Posterior vena cava (tissue), 2 donors: Measurements from ENCODE around the gene MAPK8IP3. TPM values are rescaled to one million over a fixed set of nuclear protein-coding genes. Genes with fewer than 3 reads are reported as not detected.

Experiments used
- DNase-seq: peaks from one replicate; pipeline ENCODE4 v3.0.0-alpha.2; 2020; ENCODE audit warnings: low spot score
- intact Hi-C, 2 donors: fragments of 100-400 bp; cut with DNase I; formaldehyde crosslinking; loops; one replicate each; pipeline versions ENCODE4 v1.14.1 to v1.14.2; 2022 to 2023
- total RNA-seq, 2 donors: library from RNA; stranded (reverse); fragmentation: NEBNext Ultra II Directional; extraction: Animal tissue kit (Norgen Biotek cat#: 25700); gene quantifications; one replicate each; pipeline ENCODE4 v1.2.1, GENCODE V29; 2021
- donor health status: DM: yes; HTN: yes; CAD: no.
- donor health status: DM: yes; HTN: yes; CAD: no.

Gene MAPK8IP3
- total RNA-seq, 2 donors from 2014 or later, result 37.1 to 42.3 TPM

DNA sequence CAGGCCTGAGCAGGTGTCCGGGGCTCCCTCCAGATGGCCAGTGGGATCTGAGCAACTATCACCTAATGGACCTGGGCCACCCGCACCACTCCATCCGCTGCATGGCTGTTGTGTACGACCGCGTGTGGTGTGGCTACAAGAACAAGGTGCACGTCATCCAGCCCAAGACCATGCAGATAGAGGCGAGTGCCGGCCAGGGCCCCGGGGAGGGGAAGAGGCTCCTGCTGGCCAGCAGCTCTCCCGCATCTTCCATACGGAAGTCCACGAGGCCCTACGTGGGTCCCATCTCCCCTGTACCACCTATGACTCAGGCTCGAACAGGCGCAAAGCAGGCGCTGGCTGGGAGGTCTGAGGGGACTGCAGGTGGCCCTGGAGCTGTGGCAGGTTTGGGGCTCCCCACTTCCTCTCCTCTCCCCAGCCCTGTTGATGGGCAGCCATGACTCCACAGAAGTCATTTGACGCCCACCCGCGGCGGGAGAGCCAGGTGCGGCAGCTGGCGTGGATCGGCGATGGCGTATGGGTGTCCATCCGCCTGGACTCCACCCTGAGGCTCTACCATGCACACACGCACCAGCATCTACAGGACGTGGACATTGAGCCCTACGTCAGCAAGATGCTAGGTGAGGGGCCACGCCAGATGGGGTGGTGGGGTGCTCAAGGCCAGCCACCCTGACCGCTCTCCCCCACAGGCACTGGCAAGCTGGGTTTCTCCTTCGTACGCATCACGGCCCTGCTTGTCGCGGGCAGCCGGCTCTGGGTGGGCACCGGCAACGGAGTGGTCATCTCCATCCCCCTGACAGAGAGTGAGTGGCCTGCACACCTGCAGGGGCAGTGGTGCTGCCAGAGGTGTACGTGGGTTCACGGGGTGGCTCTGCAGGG is 61.4 kb downstream of the MAPK8IP3 start:
- intact Hi-C loops, result no loop called here

DNA sequence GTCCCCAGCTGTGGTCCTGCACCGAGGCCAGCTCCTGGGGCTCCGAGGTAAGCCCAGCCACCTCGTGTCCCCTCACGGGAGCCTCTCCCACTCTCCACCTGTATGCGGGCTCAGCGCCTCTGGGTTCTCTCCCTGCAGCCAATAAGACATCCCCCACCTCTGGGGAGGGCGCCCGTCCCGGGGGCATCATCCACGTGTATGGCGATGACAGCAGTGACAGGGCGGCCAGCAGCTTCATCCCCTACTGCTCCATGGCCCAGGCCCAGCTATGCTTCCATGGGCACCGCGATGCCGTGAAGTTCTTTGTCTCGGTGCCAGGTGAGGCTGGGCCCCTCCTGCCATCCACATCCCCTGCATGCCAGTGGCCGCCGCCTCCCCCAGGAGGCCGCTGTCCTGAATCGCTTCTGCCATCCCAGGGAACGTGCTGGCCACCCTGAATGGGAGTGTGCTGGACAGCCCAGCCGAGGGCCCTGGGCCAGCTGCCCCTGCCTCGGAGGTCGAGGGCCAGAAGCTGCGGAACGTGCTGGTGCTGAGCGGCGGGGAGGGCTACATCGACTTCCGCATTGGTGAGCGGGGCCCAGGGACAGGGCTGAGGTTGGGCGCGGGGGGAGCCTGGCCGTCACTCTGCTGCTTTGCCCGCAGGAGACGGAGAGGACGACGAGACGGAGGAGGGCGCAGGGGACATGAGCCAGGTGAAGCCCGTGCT is 62.2 kb downstream of the MAPK8IP3 start:
- intact Hi-C loops, result no loop called here
- no peak for DNase-seq

More for the DNA sequence above, 61.4 kb downstream of the MAPK8IP3 start:
- DNase-seq, result no peak

DNA sequence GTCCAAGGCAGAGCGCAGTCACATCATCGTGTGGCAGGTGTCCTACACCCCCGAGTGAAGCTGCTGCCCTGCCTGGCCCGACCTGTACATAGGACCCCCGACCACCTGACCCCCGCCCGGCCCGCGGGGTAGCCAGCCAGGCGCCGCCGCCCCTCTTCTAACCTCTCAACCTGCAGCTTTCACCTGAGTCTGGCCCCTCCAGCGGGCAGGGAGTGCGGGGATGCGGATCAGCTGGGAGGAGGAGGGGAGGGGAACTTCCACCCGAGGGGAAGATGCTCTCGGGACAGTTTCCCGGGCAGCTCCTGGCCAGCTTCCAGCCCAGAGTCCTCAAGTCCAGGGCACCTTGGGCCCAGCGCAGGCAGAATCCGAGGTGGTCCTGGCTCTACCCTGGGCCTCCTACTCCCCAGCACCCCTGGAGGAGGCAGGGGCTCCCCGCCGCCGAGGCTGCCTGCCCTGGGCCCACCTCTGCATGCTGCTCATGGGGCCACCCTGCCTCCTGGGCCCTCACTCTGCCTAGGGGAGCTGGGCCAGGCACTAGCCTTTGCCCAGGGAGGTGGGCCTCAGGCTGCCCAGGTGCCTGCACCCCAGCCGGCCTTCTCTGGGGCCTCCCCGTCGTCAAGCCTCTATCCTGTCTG is 62.9 kb downstream of the MAPK8IP3 start:
- DNase-seq, result no peak
- intact Hi-C loops, result no loop called here

DNA sequence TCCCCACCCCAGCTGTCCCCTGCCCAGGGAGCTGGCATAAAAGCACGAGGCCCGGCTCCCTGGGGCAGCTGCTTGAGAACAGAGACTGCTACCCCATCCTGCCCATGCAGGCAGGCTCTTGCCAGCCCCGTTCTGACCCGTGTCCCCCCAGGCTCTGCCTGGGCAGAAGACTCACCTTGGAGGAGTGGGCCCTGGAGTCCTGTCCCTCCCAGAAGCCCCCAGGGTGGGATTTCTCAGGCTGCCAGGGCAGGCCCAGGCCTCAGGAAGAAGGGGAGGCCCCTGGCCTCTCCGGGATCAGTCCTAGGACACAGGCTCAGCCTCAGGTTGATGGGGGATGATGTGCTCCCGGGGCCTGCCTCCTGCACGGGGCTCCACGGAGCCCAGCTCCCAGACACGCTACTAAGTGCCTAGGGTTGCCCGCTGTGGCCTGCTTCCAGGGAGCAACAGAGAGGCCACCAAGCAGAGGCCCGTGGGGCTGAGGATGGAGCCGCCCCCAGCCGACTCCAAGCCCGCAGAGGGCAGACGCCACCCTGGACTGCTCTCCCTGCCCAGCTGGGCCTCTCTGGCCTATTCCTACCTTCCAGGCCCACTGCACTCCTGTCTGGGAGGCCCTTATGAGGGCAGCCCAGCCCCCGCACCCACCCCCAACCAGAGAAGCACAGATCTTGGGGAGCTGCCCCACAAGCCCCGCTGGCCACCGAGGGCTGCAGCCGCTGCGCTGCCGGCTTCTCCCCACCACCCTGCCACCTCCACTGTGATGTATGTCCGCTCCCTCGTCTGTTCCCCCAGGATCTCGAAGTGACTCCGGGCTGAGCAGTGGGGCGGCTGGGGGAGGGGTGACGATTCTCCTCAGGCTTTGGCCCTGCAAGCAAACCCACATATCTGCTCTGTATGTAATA is 63.7 kb downstream of the MAPK8IP3 start:
- intact Hi-C loops, result no loop called here
- DNase-seq, result no peak

DNA sequence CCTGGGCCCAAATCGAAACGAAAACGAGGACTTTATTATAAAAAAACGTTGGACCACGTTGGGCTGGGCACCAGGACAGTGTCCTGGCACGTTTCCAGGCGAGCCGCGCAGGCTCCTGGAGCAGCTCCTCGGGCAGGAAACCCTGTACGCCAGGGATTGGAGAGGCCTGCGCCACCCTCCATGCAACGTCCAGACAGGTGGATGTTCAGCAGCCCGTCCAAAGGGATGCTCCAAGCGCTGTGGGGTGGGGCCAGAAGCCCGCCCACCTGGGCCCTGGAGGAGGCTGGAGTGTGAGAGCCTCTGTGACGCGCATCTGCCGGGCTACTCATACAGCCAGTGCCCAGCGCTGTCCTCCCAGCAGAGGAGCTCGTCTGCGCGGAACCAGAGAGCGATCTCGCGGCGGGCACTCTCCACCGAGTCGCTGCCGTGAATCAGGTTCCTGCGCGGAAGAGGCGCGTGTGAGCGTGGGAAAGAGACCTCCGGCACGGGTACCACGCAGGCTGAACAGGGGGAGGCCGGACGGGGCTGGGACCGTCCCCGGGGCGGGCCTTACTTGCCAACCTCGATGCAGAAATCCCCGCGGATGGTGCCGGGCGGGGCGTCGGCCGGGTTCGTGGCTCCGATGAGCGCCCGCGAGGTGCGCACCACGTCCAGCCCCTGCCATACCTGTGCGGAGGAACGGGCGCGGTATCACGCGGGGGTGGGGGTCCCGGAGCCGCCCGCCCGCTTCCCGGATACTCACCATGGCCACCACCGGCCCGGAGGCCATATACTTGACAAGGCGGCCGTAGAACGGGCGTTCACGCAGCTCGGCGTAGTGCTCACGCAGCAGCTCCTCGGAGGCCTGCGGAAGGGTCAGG is 64.6 kb downstream of the MAPK8IP3 start:
- DNase-seq, result peak; percentile 90
- intact Hi-C loops, result no loop called here

DNA sequence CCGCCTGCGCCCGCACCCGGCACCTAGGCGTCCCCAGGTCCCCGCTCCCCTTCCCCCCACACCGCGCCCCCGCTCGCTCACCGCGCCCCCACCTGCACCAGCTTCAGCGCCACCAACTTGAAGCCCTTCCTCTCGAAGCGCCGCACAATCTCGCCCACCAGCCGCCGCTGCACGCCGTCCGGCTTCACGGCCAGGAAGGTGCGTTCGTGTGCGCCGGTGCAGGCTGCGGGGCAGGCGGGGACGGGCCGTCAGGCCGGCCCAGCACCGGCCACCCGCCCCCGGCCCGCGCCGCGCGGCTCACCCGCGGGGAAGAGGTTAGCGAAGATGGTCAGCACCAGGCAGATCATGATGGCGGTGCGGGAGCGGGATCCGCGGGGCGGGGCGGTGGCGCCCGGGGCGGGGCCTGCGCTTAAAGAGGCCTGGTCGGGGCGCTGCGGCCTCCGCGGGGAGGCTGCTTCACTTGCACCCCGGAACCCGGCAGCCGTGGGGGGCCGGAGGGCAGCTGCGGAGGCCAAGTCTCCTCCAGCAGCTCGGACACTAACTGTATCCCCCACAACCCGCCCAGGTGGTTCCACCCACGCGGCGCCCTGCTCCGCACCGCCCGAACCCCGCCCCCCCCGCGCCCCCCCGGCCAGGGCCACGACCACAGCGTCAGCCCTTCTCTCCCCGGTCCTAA is 65.3 kb downstream of the MAPK8IP3 start, which contains the start of gene NME3:
TSS of gene NME3 (minus strand) at position 356 of the 676 bp plus-strand sequence. CDS start at position 347, 9 bp downstream.
- intact Hi-C loops, result no loop called here
- DNase-seq, result peak; percentile 95

DNA sequence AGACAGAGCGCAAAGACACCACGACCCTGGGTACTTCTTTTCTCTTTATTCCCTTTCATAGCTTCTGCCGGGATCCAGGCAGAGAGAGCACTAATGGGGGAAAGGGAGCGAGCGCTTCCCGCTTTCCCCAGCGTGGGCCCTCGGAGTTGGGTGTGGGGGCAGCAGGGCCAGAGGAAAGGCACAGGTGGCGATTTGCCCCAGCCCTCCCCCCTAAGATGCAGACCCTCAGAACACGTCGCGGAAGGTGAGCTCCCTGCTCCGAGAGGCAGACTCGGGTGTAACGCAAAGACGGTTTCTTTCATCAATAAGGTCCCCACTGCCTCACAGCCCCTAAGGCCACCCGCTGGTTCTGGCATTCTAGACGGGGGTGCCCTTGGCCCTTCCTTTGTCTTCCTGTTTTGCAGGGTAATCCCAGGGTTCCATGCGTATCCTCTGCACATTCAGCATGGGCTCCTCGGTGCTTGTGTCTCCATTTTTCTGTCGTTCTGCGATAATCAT is 65.9 kb downstream of the MAPK8IP3 start:
- no peak for DNase-seq
- intact Hi-C loops, result no loop called here

DNA sequence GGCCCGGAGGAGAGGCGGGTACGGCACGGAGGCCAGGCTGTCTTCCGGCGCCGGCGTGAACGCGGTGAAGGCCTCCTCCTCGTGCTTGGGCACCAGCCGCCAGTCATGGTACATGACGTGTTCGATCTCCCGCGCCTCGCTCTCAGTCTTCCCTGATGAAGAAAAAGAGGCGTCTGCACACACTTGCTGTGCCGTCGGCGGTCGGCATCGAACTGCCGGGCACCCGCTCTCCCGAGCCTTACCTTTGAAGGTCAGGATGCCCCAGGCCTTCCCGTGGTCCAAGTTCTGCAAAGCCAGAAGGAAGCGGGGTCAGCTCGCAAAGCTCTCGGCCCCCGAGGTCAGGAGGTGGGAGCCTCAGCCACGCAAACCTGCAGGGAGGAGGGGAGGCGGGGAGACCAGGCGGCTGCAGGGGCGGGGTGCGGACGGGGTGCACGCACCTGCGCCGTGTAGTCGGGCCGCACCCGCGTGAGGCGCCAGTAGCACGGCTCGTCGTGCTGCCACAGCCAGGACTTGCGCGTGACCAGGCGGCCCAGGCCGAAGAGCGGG is 66.4 kb downstream of the MAPK8IP3 start, which contains the start of gene EME2:
TSS of gene EME2 (plus strand) at position 449 of the 546 bp plus-strand sequence. CDS start 418 bp downstream, outside the sequence.
- DNase-seq, result no peak
- intact Hi-C loops, result no loop called here

DNA sequence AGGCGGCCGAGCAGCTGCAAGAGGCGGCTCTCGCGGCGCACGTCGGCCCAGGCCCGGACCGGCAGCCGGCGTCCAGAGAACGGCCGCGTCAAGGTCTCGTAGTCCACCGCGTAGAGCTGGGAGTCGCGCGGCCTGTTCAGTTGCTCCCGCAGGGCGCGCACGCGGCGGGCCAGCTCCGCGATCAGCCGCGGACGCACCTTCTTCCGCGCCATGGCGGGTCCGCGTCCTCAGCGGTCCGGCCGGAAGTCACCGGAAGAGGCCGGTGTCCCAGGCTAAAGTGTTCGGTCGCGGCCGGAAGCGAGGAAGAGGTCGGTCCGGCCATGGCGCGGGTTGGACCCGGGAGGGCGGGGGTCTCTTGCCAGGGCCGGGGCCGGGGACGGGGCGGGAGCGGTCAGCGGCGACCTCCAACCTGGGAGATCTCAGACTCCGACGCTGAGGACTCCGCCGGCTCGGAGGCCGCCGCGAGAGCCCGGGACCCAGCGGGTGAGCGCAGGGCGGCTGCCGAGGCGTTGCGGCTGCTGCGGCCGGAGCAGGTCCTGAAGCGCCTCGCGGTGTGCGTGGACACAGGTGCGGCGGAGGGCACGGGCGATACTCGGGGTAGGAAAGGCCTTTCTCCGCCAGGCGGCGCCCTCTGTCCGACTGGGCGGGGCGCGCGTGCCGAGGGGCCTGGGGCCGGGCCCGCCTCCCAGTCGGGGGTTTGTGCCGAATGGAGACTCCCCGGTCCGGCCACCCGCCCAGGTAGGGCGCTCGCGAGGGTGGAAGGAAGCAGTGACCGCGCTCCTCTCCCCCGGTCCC is 67.1 kb downstream of the MAPK8IP3 start, which contains the start of gene MRPS34:
TSS of gene MRPS34 (minus strand) at position 227 of the 795 bp plus-strand sequence. CDS start at position 212, 15 bp downstream.
- DNase-seq, result peak; percentile 96
- intact Hi-C loops, result no loop called here

DNA sequence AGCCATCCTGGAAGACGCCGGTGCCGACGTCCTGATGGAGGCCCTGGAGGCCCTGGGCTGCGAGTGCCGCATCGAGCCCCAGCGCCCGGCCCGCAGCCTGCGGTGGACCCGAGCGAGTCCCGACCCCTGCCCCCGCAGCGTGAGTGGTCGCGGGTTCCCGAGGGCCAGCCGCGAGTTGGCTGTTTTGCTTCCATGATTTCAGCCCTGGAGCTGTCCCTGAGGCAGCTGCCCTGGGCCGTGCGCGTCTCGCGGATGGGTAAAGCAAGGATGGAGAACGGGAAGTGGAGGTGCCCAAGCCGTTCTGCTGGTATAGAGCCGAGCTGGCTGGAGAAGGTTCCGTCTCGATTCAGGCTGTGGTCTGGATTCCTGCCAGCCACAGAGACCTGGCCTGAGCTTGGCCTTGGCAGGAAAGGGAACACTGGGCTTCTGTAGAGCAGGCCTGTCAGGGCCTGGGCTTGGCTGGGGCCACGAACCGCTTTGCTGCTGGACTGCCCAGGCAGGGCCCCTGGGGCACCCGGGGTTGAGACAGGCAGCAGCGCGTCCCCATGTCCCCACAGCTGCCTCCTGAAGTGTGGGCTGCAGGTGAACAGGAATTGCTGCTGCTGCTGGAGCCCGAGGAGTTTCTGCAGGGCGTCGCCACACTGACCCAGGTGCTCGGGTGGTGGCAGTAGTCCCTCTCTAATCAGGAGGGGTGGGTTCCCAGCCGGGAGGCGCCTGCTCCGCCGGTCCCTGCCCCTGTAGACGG is 67.9 kb downstream of the MAPK8IP3 start:
- DNase-seq, result no peak
- intact Hi-C loops, result no loop called here

DNA sequence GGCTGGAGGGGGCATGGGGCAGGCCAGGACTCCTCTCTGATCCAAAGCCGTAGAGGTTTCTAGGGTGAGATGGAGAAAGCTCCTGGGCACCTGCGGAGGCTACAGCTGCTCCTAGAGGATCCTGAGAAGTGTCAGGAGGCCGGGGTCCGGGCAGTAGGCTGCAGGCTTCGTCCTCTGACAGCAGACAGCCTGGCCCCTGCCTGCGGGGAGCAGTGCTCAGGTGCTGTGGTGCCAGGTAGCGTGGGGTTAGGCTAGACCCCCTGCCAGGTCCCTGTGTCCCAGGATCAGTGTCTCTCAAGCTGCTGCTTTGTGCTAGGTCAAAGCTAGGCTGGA is 68.4 kb downstream of the MAPK8IP3 start:
- intact Hi-C loops, result no loop called here
- DNase-seq, result no peak

DNA sequence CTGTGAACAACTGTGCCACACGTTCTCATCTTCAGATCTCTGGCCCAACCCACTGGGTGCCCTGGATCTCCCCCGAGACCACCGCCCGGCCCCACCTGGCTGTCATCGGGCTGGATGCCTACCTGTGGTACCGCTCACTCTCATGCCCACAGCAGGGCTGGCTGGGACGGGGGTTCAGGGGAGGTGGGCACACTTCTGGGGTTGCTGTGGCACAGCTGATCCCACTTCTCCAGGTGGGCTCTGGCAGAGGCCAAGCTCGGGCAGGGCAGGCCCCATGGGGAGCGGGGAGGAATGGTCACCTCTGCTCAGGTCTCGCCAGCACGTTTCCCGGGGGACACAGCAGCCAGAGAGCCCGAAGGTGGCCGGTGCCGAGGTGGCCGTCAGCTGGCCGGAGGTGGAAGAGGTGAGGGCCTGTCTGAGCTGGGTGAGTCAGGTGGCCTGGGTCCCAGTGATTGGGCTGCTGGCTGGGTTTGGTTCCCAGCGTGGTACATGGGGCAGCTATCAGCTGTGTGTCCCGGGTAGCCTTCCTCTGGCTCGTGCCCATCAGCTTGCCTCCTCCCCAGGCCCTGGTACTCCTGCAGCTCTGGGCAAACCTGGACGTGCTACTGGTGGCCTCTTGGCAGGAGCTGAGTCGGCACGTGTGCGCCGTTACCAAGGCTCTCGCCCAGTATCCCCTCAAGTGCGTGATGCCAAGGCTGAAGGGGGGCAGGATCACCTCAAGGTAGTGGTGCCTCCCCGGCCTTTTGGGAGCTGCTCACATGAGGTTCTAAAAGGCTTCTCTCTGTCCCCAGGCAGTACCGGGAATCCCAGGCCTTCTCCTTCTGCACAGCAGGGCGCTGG is 69.2 kb downstream of the MAPK8IP3 start:
- DNase-seq, result no peak
- intact Hi-C loops, result no loop called here

DNA sequence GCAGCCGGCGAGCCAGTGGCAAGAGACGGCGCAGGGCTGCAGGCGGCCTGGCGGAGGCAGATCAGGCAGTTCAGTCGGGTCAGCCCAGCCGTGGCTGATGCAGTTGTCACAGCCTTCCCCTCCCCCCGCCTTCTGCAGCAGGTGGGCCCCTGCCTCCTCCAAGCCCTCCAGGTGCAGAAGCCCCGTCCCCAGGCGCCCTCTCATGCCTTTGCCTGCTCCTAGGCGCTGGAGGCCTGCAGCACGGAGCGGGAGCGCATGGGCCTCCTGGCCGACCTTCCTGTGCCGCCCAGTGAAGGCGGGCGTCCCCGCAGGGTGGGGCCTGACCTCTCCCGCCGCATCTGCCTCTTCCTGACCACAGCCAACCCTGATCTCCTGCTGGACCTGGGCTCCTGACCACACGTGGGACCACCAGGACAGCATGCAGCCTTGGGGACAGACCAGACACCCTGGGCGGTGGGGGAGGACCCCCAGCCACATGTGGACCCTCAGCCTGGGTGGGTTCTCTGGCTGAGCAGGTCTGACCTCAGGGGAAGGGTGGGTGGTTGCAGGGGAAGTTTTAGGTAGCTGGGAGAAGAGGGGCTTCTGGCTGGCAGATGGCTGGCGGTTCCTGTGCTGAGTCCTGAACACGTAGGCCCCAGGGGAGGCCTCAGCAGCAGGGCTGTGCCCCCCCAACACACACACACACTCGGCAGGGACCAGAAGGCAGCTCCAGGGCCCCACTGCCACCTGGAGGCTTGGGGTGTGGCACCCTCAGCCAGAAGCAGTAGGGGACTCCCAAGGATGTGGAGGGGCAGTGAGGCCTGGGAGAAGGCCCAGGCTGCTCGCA is 70.1 kb downstream of the MAPK8IP3 start:
- DNase-seq, result no peak
- intact Hi-C loops, result no loop called here

DNA sequence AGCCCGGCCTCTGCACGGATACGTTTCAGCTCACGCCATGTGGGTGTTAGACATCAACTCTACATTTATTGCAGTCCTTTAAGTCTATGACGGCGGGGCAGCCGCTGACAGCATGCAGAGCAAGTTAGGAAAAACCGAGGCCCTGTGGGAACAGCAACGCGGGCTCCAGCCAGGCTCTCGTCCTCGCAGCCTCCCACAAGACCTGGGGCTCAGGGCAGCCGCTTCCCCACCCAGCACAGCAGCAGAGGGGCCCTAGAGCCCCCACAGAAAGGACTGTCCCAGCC is 70.6 kb downstream of the MAPK8IP3 start:
- intact Hi-C loops, result no loop called here
- no peak for DNase-seq
